Muscle of leg (tissue), 11 donors: ENCODE data around the gene GPR137C. TPM values are rescaled to one million over a fixed set of nuclear protein-coding genes. Genes with fewer than 3 reads are reported as not detected.
"Not testable (repeated sequence)": the region's sequence is repeated elsewhere in the genome, so short reads cannot be mapped to it uniquely, and the experiment has no call there.

ENCODE experiments used
- DNase-seq: peaks from one replicate; pipeline ENCODE4 v3.0.0; 2013
- H3K27ac ChIP-seq: one replicate; pipeline ENCODE4 v1.5.1; 2013; ENCODE audit warnings: mild to moderate bottlenecking, low read length, control low read depth
- H3K27me3 ChIP-seq: one replicate; pipeline ENCODE4 v1.6.1; 2013; ENCODE audit warnings: low read length; ENCODE audit not compliant: control insufficient read depth, insufficient read depth
- H3K36me3 ChIP-seq: one replicate; pipeline ENCODE4 v1.6.1; 2013; ENCODE audit warnings: low read length; ENCODE audit not compliant: control insufficient read depth, insufficient read depth
- H3K4me1 ChIP-seq: one replicate; pipeline ENCODE4 v1.6.1; 2013; ENCODE audit warnings: low read length; ENCODE audit not compliant: control insufficient read depth, insufficient read depth
- H3K4me3 ChIP-seq: one replicate; pipeline ENCODE4 v1.5.1; 2013; ENCODE audit warnings: low read length, control low read depth
- H3K9me3 ChIP-seq: replicated peaks from 2 replicates; pipeline ENCODE4 v1.6.1; 2013; ENCODE audit warnings: low read depth, low read length; ENCODE audit not compliant: control insufficient read depth
- WGBS: methylation state at CpG from one replicate; pipeline ENCODE4 v1.1.5; 2013; ENCODE audit warnings: missing lambda C conversion rate; ENCODE audit not compliant: insufficient coverage; 5-methylcytosine and 5-hydroxymethylcytosine counted together
- polyA plus RNA-seq, 8 donors: library from polyadenylated mRNA; unstranded; fragments of 120-200 nt; gene quantifications; one replicate each; pipeline versions ENCODE4 v1.2.1 to v1.2.3, GENCODE V29; 2013; ENCODE audit warnings: inconsistent platforms in 1 of 8, low replicate concordance in 1 of 8; ENCODE audit not compliant: insufficient read length in 8 of 8, insufficient read depth in 1 of 8
- total RNA-seq: library from RNA; stranded (reverse); fragments of 120-200 nt; gene quantifications from one replicate; pipeline ENCODE4 v1.2.4, GENCODE V29; 2013

Gene GPR137C
- total and polyA plus RNA-seq, 9 donors, result 1.8 to 4.5 (median 3.3) TPM

DNA sequence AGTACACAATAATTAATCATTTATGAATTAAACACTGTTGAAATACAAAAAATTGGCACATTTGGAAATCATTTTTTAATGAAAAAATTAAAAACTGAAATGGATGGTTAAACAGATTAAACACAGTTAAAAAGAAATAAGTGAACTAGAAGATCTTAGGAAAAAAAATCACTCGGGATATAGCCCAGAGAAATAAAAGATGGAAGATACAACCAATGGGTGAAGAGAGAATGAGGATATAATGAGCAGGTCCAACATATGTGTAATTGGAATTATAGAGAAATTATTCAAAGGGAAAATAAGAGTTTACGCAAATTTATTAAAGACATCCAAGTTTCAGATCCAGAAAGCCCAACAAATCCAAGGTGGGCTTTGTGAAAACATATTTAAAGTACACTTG lies 6.1 kb downstream of the GPR137C start:
- peaks cover 4% of the 10 kb centered on the region for H3K4me1 ChIP-seq
- H3K36me3 ChIP-seq, result no peaks in the 10 kb centered on the region
- WGBS, result no CpG with 5 or more reads among the region's 2 CpGs
- H3K4me3 ChIP-seq, result no peak overlapping the region
- H3K27me3 ChIP-seq, result no peaks in the 10 kb centered on the region
- no peak for DNase-seq
- H3K9me3 ChIP-seq, result peaks cover 6% of the 10 kb centered on the region
- no peak overlapping the region for H3K27ac ChIP-seq

DNA sequence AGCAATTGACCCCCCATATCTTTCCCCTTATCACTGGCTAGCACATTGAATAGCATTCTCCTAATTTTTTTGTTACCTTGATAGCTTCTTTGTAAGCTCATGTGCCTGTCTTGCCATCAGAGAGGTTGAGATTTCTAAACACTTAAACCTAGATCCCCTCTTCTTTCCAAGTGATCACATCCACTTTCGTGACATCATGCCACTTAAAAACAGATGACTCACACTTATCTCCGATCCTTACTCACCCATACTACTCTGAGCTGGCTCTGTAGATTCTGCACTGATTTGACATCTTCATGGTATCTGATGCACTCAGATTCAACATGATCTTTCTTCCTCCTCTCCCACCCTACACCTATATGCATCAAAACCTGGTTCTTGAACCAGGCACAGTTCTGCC lies 10.5 kb downstream of the GPR137C start:
- Histone ChIP-seq H3K36me3 (no peaks in the 10 kb centered on the region), H3K4me1 (no peaks in the 10 kb centered on the region), H3K27ac (no peak overlapping the region), H3K27me3 (no peaks in the 10 kb centered on the region), H3K9me3 (peaks cover 4% of the 10 kb centered on the region), H3K4me3 (no peak overlapping the region)
- 79% methylated on average over 2 of the region's 2 CpGs for WGBS
- DNase-seq, result no peak

GRCh38 chr14:52568454-52568853 lies 15.8 kb downstream of the GPR137C start:
- 96% methylated on average over 6 of the region's 7 CpGs for WGBS
- H3K4me3 ChIP-seq, H3K36me3 ChIP-seq, H3K27ac ChIP-seq, H3K27me3 ChIP-seq, DNase-seq, H3K4me1 ChIP-seq: not testable (repeated sequence)
- H3K9me3 ChIP-seq, result peaks cover 10% of the 10 kb centered on the region

DNA sequence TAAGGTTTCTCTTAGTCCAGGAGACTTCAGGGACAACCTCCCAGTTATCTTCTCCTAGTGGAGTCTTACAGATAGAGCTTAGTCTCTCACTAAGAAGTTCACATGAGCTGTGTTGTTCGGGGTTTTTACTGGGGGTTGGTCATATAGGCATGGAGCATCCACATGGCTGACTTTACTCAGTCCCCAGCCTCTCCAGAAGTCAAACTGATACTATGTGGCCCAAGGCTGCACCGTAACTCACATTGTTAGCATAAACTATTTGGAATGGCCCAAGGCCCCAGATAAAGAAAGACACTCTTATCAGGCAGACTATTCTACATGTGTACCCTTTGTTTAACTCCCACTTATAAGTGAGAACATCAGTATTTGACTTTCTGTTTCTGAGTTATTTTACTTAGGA lies 23.2 kb downstream of the GPR137C start:
- Histone ChIP-seq H3K27me3 (no peaks in the 10 kb centered on the region), H3K36me3 (no peaks in the 10 kb centered on the region), H3K9me3 (peaks cover 9% of the 10 kb centered on the region), H3K4me1 (no peaks in the 10 kb centered on the region), H3K27ac (no peak overlapping the region), H3K4me3 (no peak overlapping the region)
- WGBS, result 86% methylated on average over 1 of the region's 2 CpGs
- no peak for DNase-seq

GRCh38 chr14:52583544-52583943 lies 30.9 kb downstream of the GPR137C start:
- Histone ChIP-seq H3K36me3 (no peaks in the 10 kb centered on the region), H3K27me3 (no peaks in the 10 kb centered on the region), H3K4me1 (no peaks in the 10 kb centered on the region), H3K27ac (no peak overlapping the region), H3K4me3 (no peak overlapping the region), H3K9me3 (no peaks in the 10 kb centered on the region)
- no peak for DNase-seq

- H3K27me3 ChIP-seq, result no peaks in the 10 kb centered on the region
- no peaks in the 10 kb centered on the region for H3K36me3 ChIP-seq
- no peak overlapping the region for H3K27ac ChIP-seq
- no peak overlapping the region for H3K4me3 ChIP-seq
- no peaks in the 10 kb centered on the region for H3K9me3 ChIP-seq
- WGBS, result no CpG with 5 or more reads among the region's 4 CpGs
- DNase-seq, result no peak
- H3K4me1 ChIP-seq, result no peaks in the 10 kb centered on the region
These were observed 37.0 kb downstream of the GPR137C start for GRCh38 chr14:52589646-52590045.

GRCh38 chr14:52590318-52590717 lies 37.7 kb downstream of the GPR137C start:
- Histone ChIP-seq H3K27me3 (no peaks in the 10 kb centered on the region), H3K4me1 (no peaks in the 10 kb centered on the region), H3K36me3 (no peaks in the 10 kb centered on the region), H3K9me3 (no peaks in the 10 kb centered on the region), H3K27ac (no peak overlapping the region), H3K4me3 (no peak overlapping the region)
- no peak for DNase-seq
- no CpG with 5 or more reads among the region's 1 CpG for WGBS

- Histone ChIP-seq H3K27ac (no peak overlapping the region), H3K9me3 (no peaks in the 10 kb centered on the region), H3K4me3 (no peak overlapping the region), H3K36me3 (no peaks in the 10 kb centered on the region), H3K27me3 (no peaks in the 10 kb centered on the region), H3K4me1 (no peaks in the 10 kb centered on the region)
- no peak for DNase-seq
- WGBS, result 94% methylated on average over 10 of the region's 10 CpGs
These were observed 43.7 kb downstream of the GPR137C start for GRCh38 chr14:52596320-52596719.

- Histone ChIP-seq H3K27ac (no peak overlapping the region), H3K27me3 (no peaks in the 10 kb centered on the region), H3K36me3 (no peaks in the 10 kb centered on the region), H3K4me1 (no peaks in the 10 kb centered on the region), H3K4me3 (no peak overlapping the region), H3K9me3 (no peaks in the 10 kb centered on the region)
- WGBS, result 40% methylated on average over 1 of the region's 5 CpGs
- no peak for DNase-seq
These were observed 44.2 kb downstream of the GPR137C start for GRCh38 chr14:52596861-52597260.

GRCh38 chr14:52598568-52598967 lies 45.9 kb downstream of the GPR137C start:
- H3K4me3 ChIP-seq, result no peak overlapping the region
- H3K36me3 ChIP-seq, result no peaks in the 10 kb centered on the region
- WGBS, result no CpG with 5 or more reads among the region's 1 CpG
- no peaks in the 10 kb centered on the region for H3K4me1 ChIP-seq
- H3K27me3 ChIP-seq, result no peaks in the 10 kb centered on the region
- no peak for DNase-seq
- H3K9me3 ChIP-seq, result no peaks in the 10 kb centered on the region
- H3K27ac ChIP-seq, result no peak overlapping the region

- H3K27me3 ChIP-seq, result no peaks in the 10 kb centered on the region
- WGBS, result no CpG with 5 or more reads among the region's 3 CpGs
- no peaks in the 10 kb centered on the region for H3K4me1 ChIP-seq
- no peak overlapping the region for H3K4me3 ChIP-seq
- no peak overlapping the region for H3K27ac ChIP-seq
- DNase-seq, result no peak
- H3K9me3 ChIP-seq, result peaks cover 4% of the 10 kb centered on the region
- no peaks in the 10 kb centered on the region for H3K36me3 ChIP-seq
These were observed 47.3 kb downstream of the GPR137C start for GRCh38 chr14:52599974-52600373.
